A204.1 (cell line): ENCODE results near the gene OR5W2.
"Not testable (repeated sequence)": the region's sequence is repeated elsewhere in the genome, so short reads cannot be mapped to it uniquely, and the experiment has no call there.

ENCODE experiments used
- FAIRE-seq: peaks from 2 replicates; lab custom pipeline; 2012; peaks lifted over from hg19 to GRCh38; lab: Jason Lieb, UNC

The OR5W2 gene

DNA sequence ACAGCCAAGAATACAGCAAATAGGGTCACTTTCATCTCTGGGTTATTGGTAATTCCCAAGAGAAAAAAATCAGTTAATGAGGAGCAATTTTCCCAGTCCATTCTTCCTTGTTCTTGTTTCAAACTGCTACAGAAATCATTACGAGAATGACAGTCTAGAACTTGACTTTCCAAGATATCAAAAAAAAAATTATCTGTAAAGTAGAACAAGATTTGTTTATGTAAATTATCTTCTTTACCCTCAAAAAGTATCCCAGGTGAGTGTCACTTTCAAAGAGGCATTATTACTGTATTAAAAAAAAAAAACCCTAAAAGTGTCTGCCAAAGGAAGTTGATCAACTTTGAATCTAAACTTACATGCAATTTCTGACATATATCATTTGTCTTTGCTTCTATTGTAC is at the start of gene OR5W2:
Gene OR5W2, minus strand, starts transcription at position 101 of the 400 bp plus-strand sequence. Its CDS starts 0 bp downstream, at position 101.
- no peak for FAIRE-seq

DNA sequence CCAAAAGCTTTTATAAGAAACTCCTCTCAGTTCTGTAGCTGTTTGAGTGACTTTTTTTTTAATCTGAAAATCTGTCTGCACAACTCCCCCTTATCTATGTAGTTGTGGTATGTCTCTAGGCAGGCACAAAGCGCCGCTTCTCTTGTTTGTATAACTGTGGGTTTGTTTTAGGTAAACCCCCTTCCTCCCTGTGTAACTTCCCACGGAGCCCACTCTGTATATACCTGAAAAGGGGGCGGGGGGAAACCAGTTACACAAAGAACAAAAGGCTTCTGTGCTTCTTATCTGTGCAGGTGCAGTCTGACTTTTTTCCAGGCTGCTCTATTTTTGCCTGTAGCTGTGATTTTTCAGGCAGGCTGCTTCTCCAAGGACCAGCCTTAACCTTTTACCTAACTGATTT is 42.1 kb upstream of the OR5W2 start:
- no peak for FAIRE-seq

DNA sequence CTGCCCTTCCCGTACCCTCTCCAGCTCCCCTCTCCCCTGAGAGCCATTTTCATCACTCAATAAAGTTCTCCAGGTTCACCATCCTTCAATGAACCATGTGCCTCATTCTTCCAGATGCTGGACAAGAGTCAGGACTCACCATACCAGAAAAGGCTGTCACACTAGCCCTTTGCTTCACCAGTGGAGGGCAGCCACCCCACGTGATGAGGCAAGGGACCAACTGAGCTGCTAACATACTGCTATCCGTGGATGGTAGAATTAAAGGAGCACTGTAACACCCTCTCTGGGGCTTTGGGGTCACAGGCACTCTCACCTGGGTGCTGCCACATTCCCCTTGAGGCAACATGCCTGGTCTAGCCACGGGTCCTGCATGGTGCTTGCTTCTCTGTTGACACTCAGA is 34.9 kb upstream of the OR5W2 start:
- FAIRE-seq = no peak

DNA sequence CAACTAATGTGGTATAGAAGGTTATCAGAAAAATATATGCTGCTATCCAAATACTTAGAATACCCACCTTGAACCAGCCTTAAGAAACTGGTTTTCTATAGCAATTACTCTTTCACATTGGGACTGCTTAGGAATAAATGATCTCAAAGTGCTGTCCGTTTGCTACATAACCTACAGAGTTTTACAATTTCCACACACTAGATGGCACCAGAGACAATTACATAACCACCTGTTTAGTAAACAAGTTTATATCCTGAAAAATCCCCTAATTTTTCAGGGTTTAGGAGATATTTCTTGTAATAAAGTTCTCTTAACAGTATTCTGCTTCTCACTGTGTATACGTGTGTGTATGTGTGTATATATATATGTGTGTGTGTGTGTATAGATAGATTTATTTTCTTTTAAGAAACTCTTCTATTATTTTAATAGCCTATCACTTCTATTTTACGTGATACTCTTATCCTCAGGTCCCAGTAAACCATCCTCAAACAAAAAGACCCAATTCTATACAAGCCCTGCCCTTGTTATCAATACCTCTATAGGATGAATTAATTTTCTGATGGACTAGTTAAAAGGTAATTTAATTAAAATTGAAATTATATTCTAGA is 28.5 kb upstream of the OR5W2 start:
- FAIRE-seq = peak; percentile 94

DNA sequence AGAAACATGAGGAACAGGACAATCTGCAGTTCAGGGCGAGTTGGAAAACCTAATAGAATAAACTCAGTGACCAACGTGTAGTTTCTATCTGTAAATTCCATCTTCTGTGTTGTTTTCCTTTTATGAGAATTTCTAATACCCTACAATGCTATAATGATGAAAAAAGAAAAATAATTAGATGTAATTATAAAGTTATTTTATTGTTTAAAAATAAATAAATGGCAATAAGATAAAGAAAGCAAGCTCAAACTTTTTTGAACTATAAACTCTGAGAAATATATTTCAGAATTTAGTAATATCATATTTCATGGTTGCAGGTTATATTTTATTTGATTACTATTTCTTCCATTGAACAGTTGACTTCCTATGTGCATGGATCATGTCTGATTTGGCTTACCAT is 21.9 kb upstream of the OR5W2 start, which contains the start of gene OR5I1:
Gene OR5I1, minus strand, starts transcription at position 101 of the 400 bp plus-strand sequence. Its CDS starts 0 bp downstream, at position 101.
- FAIRE-seq = no peak

DNA sequence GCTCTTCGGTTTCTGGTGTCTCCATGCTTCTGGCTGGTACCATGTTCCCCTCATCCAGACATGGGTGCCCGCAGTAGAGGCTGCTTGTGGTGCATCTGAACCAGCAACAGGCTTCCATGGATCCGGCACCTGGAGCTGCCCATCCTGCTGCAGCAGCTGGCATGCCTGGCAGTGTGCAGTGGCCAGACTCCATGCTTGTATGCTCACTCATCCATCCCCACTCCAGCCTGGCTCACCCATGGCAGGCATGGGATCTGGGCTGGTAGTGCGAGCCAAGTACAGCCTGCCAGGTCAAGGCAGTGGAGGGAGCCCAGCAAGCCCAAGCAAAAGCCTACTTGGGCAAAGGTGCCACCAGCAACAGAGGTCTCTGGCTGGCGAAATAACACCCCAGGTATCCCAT is 6.2 kb upstream of the OR5W2 start:
- FAIRE-seq = no peak

DNA sequence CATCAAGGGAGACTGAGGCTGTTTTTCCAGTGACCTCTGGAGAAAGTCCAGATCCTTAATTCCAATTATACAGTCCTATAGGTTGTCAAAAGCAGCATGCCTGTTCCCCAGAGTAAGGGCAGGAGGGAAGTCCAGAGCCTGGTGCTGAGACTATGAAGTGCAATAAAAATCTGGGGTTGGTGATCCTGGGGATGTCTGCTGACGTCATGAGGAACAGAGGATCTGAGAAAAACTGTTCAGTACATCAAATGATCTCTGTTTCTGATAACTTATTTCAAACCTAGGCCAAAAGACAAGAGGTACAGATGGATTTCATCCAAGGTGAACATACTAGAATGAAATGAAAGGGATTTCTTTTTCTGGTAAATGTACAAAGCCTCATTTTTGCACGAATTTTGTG is 12.1 kb downstream of the OR5W2 start:
- FAIRE-seq = no peak

DNA sequence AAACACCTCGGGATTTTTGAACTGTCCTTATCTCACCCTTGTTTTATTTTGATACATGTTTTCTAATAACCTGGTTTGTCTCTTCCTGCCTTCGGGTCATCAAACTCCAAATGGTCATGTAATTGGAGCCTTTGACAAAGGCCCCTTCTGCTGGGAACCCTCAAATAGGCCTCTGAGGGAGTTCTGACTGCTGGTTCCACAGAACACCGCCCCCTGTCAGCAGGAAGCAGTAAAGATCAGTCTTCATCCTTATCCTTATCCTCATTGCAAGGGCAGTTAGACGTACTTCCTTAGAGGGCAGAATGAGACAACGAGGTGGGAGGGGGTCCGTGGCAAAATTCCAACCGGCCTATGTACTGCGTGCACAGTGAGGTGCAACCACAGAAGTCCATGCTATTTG is 19.2 kb downstream of the OR5W2 start:
- FAIRE-seq = no peak

DNA sequence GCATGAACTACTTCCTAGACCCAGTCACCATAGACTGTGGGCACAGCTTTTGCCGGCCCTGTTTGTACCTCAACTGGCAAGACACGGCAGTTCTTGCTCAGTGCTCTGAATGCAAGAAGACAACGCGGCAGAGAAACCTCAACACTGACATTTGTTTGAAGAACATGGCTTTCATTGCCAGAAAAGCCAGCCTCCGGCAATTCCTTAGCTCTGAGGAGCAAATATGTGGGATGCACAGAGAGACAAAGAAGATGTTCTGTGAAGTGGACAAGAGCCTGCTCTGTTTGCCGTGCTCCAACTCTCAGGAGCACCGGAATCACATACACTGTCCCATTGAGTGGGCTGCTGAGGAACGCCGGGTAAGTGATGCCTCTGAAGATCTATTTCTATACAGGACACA is 28.9 kb downstream of the OR5W2 start:
- FAIRE-seq = not testable (repeated sequence)

DNA sequence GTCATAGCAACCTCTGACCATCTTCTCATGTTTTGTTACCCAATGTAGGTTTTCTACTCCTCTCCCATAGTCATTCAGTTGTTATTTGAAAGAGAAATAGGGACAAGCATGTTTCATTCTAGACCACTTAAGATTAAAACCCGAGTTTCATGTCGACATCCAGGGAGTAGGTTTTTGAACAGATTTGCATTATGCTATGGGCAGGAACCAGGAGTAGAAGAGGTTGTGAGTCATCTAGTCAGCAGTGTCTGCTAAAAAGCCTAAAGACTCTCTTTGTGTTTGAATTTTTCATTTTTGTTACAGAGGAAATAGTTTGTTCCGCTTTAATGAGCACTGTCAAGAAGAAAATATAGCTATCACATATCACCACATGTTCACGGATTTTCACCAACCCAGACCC is 29.4 kb downstream of the OR5W2 start:
- not testable (repeated sequence) for FAIRE-seq

DNA sequence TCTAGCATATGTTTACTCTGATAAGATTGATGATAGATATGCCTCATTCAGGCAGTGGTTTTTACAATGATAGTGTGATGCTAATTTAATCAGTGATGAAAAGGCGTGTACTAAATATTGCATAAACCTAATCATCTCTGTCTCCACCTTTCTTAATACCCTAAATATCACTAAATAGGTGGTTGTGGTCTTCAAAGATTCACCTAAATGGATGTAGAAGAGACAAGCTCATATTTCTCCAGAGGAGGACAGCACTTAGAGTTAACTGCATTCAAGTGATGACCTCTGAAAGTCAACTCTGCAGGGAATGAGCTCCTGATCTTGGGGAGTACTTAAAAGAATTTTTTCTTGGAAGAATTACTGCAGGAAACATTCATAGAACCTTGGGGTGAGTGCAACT is 31.4 kb downstream of the OR5W2 start, which contains the start of gene TRIM51:
Gene TRIM51, plus strand, starts transcription at position 301 of the 400 bp plus-strand sequence. CDS start 2,132 bp downstream, outside the sequence.
- FAIRE-seq = not testable (repeated sequence)

DNA sequence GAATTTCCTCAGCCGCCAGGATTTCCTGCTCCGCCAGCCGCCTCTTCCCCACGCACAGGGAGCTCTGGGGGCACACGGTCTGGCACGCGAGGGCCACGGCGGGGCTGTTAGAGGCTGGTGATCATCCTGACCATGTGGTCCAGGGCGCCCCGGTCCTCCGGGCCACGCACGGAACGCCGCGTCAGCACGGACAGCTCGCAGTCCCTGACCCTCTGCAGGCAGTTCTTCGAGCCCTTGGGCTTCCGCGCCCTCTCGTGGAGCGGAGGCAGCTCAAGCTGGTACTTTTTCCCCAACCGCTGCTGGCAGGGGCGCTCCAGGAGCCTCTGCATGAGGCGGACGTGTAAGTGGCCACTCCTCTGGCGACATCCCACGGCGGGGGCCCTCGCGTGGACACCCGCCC is 41.2 kb downstream of the OR5W2 start:
- not testable (repeated sequence) for FAIRE-seq

DNA sequence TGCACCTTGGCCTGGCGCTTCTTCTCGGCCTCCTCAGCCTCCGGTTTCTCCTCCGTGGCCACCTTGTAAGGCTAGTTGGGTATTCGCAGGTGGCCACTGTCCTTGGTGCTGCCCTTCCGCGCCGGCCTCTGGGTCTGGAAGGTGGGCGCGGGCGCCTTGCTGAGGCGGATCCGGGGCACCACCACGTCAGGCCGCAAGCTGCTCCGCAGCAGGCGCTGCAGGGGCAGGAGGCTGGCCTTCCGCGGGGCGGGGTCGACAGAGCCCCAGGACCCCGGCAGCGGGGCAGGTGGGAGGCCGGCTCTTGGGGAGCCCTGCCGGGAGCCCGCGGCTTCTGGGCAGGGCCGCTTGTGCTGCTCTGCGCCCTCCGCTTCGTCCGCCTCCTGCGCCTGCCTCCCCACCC is 41.7 kb downstream of the OR5W2 start:
- FAIRE-seq = not testable (repeated sequence)

DNA sequence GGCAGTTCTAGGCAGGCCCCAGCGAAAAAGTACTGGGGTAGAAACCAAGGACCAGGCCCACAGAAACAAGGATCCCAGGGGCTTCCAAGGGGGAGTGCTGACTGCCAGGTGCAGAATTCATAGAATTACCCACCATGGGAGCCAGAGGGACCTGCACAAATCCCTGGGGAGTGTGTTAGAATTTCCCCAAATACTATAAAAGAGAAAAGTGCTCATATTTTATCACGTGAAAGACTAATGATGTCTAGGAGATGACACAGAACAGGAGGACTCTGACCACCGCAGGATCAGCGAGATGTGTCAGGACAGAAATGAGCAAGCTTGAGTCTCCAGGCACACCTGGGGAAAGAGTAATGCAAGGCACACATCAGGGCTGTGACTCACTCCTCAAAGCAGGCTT is 47.0 kb downstream of the OR5W2 start:
- not testable (repeated sequence) for FAIRE-seq
